ENCODE results near the gene PMM2. TPM values are rescaled to one million over a fixed set of nuclear protein-coding genes. Genes with fewer than 3 reads are reported as not detected.

The PMM2 gene
- total and polyA plus RNA-seq, 12 donors: 7.4 to 81.1 (median 26.3) TPM

DNA sequence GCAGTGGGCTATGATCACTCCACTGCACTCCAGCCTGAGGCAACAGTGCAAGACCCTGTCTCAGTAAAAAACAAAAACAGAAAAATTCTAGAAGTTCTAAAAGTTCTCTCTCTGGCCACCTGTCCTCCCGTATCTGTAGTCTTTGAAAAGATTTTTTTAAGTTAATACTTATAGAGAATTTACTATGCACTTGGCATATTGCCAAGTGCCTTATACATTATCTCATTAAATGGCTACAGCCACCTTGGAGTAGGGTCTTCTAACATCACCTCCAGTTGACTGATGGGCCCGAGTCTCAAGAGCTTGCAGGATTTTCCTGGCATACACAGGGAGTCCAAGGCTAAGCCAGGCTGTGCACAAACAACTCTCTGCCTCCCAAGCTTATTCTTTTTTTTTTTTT, 44.9 kb upstream of the PMM2 start:
- no peak for DNase-seq
- H3K27me3 ChIP-seq: no peaks in the 10 kb centered on the region
- H3K9me3 ChIP-seq (replicated peaks in 1 of 3): no peaks in the 10 kb centered on the region
- TF ChIP-seq, protein P1, sequence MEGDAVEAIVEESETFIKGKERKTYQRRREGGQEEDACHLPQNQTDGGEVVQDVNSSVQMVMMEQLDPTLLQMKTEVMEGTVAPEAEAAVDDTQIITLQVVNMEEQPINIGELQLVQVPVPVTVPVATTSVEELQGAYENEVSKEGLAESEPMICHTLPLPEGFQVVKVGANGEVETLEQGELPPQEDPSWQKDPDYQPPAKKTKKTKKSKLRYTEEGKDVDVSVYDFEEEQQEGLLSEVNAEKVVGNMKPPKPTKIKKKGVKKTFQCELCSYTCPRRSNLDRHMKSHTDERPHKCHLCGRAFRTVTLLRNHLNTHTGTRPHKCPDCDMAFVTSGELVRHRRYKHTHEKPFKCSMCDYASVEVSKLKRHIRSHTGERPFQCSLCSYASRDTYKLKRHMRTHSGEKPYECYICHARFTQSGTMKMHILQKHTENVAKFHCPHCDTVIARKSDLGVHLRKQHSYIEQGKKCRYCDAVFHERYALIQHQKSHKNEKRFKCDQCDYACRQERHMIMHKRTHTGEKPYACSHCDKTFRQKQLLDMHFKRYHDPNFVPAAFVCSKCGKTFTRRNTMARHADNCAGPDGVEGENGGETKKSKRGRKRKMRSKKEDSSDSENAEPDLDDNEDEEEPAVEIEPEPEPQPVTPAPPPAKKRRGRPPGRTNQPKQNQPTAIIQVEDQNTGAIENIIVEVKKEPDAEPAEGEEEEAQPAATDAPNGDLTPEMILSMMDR (IDR thresholded peaks at IDR 0.05): no peak
- no peak for TF ChIP-seq POLR2A (IDR thresholded peaks at IDR 0.05)
- H3K36me3 ChIP-seq (replicated peaks in 1 of 2): peaks cover 0 to 3% of the 10 kb centered on the region in 2 donors
- no peak overlapping the region for H3K27ac ChIP-seq
- H3K4me3 ChIP-seq: no peak overlapping the region
- intact Hi-C loops (cut with DNase I): no loop called here
- H3K4me1 ChIP-seq (replicated peaks in 1 of 2): no peaks in the 10 kb centered on the region
- WGBS, 4 donors: 32 to 46% (median 37%) methylated on average over 2 of the region's 2 CpGs

DNA sequence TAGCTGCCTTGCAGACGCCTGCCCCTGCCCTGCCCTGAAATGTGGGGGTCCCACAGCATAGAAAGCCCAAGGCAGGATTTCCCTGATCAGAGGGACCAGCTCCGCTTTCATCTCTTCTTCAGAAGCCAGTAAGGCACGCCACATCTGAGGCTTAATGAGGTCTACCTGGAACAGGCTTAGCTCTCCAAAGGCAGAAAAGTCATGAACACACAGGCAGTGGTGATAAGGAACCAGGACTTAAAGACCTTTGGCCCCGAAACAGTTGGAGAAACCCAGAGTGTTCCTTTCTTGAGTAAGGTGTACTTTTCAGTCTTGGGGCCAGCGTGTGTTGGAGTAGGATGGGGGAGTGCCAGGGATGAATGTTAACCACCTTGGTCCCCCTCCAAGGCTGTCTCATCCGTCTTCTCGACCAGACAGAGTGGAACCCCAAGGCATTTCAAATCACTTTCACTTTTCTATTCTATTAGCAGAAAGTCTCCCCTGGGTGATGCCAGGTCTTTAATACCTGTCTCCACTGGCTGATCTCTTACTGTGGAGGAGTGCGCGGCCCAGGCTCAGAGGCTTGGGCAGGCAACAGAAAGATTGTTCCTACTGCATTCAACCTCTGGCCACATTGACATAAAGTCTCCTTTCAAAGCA, 44.1 kb upstream of the PMM2 start:
- H3K27me3 ChIP-seq: no peaks in the 10 kb centered on the region
- H3K4me3 ChIP-seq: no peak overlapping the region
- no peak overlapping the region for H3K27ac ChIP-seq
- WGBS, 4 donors: 70 to 86% (median 73%) methylated on average over 8 to 9 of the region's 9 CpGs
- no peaks in the 10 kb centered on the region for H3K4me1 ChIP-seq (replicated peaks in 1 of 2)
- no peak for TF ChIP-seq POLR2A (IDR thresholded peaks at IDR 0.05)
- TF ChIP-seq, protein P1 (IDR thresholded peaks at IDR 0.05): no peak
- no peak for DNase-seq
- H3K9me3 ChIP-seq (replicated peaks in 1 of 3): no peaks in the 10 kb centered on the region
- intact Hi-C loops (cut with DNase I): no loop called here
- peaks cover 0 to 3% of the 10 kb centered on the region in 2 donors for H3K36me3 ChIP-seq (replicated peaks in 1 of 2)

- Histone ChIP-seq H3K36me3 (replicated peaks in 1 of 2) (no peaks in the 10 kb centered on the region), H3K4me3 (no peak overlapping the region), H3K27ac (no peak overlapping the region), H3K27me3 (no peaks in the 10 kb centered on the region), H3K9me3 (replicated peaks in 1 of 3) (no peaks in the 10 kb centered on the region), H3K4me1 (replicated peaks in 1 of 2) (no peaks in the 10 kb centered on the region)
- DNase-seq: no peak
- intact Hi-C loops (cut with DNase I): no loop called here
- WGBS, 4 donors: 92 to 96% (median 93%) methylated on average over 5 of the region's 5 CpGs
- TF ChIP-seq, protein P1 (IDR thresholded peaks at IDR 0.05): no peak
- no peak for TF ChIP-seq POLR2A (IDR thresholded peaks at IDR 0.05)
Measured at GRCh38 chr16:8756755-8757154, 40.9 kb upstream of the PMM2 start.

- 92 to 96% (median 93%) methylated on average over 6 of the region's 6 CpGs for WGBS, 4 donors
Measured at GRCh38 chr16:8758022-8758421, 39.6 kb upstream of the PMM2 start.

More at GRCh38 chr16:8758022-8758421, 39.6 kb upstream of the PMM2 start:
- H3K4me1 ChIP-seq (replicated peaks in 1 of 2): no peaks in the 10 kb centered on the region
- H3K4me3 ChIP-seq: no peak overlapping the region
- no peak overlapping the region for H3K27ac ChIP-seq
- no peaks in the 10 kb centered on the region for H3K27me3 ChIP-seq
- no peaks in the 10 kb centered on the region for H3K36me3 ChIP-seq (replicated peaks in 1 of 2)
- H3K9me3 ChIP-seq (replicated peaks in 1 of 3): no peaks in the 10 kb centered on the region
- DNase-seq: no peak
- intact Hi-C loops (cut with DNase I): no loop called here
- TF ChIP-seq, protein P1 (IDR thresholded peaks at IDR 0.05): no peak
- TF ChIP-seq POLR2A (IDR thresholded peaks at IDR 0.05): no peak

Data from adrenal gland (tissue), 12 donors.